GM19397 (cell line): Measurements from ENCODE around the gene LKAAEAR1.

ENCODE experiments used
- ATAC-seq: cut with Tn5 transposase; IDR thresholded peaks from one replicate; pipeline ENCODE4 v1.9.1; 2021; ENCODE audit warnings: mild to moderate bottlenecking, moderate library complexity; ENCODE audit not compliant: unreplicated experiment

The LKAAEAR1 gene

DNA sequence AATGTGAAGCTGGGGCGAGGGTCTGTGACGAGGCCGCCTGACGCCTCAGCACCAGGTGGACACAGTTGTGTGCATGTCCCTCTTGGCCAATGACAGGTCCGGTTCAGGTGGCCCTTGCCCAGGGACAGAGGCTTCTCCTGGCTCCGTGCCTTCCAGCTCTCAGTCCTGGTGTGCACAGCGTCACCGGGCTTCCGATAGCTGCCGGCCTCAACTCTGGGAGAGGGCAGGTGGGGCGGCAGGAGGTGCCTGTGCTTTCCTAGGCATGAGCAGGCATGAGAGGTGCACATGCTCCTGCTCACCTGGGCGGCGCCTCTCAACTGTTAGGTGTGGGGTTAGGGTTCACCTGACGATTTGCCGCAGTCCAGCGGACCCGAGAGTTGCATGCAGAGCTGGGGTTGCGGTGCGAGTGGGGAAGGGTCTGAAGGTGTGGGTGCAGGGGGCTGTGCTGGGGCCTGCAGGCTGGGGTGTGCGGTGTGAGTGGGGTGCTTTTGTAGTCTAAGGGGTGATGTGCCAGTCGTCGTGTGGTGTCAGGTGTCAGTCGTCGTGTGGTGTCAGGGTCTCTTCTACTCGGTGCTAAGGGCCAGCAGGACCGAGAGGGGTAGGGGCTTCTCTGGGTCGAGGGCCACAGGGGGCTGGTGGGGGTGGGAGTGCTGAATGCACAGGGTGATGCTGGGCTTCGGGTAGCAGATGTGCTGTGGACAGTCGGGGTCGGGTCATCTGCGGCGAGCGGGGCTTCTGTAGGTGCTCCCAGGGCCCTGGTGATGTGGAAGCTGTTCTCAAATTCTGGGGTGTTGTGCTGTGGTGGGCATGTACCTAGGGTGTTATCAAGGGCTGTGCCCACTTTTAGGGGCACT, 31.0 kb downstream of the LKAAEAR1 start:
- no peak for ATAC-seq

DNA sequence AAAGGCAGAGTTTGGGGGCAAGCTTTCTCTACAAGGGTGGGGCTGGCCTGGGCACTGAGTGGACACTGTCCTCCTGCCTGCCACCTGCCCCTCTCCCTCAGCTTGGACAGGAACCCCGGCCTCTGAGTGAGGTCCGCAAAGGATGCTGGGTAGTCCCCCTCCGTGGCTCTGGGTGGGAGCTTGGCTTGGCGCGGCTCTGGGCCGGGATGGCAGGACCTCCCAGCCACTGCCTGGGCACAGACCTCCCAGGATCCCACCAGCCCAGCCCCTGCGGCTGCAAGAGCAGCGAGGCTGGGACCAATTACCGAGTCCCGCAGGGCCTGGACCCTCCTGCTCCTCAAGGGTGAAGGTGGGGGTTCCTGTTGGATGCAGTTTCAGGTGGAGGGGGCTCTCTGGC, 31.9 kb downstream of the LKAAEAR1 start:
- ATAC-seq, result no peak

DNA sequence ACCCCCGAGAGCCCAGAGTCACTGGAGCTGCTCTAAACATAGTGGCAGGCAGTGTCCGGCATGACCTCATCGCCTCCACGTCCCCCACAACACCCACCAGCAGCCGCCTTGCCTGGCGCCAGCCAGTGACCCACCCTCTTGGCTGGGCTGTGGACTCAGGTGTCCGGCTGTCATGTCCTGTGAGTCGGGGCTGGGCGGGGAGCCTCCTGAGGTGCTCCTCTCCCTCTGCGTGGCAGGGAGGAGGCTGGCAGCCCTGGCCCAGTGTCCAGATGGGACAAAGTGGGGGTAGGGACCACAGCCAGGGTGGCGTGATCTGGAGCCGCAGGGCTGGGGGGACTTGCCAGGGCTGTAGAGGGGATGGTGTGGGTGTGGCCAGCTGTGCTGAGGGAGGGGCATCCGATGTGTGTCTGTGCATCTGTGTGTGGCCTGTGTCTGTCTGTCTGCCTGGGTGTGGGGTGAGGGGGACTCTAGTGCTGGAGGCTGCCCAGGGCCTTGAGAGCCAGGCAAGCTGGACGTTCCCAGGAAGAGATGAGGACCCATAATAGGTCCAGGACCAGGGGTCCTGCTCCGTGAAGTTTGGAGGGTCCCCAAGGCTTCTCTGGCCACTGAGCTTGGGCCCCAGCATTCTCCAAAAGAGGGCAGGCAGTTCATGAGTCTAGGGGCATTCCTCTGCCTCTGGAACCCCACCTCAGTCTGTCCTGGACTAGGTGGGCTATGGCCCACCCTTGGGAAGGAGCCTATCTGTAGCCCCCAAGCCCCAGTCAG, 32.5 kb downstream of the LKAAEAR1 start:
- ATAC-seq, result no peak

DNA sequence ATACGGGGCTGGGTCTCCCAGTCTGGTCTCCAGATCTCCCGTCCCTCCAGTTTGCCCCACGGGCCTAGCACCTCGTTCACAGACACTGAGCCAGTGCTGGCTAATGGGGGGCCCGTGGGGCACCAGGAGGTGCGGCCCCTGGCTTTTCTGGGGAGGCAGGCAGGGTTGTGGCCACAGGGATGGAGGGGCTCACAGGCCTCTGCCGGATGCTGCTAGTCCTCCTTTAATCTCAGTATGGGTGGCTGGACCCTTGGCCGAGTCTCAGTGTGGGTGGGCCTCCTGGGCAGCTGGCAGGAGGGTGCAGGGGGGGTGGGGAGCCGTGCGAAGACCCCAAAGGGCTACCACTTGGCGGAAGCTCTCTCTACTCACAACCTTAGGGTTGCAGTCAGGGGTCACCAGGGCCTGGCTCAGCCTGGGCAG, 33.2 kb downstream of the LKAAEAR1 start:
- ATAC-seq, result no peak

DNA sequence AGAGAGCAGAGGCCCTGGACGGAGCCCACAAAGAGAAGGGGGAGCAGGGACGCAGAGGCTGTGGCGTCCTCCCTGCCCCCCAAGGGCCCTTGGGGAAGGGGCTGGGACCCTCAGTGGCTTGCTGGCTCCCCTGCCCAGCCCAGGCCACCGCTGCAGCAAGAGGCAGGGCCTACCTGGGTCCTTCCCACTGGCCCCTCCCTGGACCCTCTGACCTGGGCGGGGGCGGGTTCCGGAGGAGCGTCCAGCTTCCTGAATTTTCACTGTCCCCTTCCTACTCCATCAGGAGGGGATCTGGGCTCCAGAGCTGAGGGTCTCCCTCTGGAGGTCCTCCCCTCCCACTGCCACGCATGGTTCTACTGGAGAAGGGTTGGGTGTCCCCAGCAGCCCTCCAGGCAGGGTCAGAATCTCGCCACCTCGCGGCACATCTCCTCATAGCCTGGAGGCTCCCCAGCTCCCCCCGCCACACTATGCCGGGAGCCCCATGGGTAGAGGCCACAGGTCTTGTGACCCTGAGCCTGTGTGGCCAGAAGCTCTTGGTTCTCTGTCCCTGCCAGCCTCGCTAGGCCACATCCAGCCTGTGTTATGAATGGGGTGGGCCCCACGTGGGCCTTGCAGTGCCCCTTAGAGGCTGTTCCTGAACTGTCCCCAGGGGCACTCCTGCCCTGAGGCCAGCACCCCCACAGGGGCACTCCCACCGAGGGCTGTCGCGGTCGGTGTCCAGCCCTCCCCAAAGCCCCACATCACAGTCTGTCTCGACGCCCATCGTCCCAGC, 33.8 kb downstream of the LKAAEAR1 start:
- no peak for ATAC-seq

DNA sequence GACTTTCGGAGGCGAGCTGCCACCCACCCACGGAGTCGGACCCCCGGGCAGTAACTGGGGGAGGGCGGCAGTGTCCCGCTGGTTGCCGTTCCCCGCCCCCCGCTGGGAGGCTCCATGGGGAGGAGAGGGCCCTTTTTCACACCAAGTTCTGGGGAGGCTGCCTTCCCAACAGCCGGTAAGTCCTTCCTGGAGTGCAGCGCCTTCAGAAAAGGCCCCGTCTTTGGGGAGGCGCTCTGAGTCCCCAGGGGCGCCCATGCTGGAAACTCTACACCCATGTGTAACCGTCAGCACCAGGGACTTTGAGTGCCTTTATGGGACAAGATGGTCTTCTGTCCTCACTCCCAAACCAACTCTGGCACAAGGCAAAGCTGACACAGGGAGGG, 34.3 kb downstream of the LKAAEAR1 start:
- ATAC-seq, result no peak

DNA sequence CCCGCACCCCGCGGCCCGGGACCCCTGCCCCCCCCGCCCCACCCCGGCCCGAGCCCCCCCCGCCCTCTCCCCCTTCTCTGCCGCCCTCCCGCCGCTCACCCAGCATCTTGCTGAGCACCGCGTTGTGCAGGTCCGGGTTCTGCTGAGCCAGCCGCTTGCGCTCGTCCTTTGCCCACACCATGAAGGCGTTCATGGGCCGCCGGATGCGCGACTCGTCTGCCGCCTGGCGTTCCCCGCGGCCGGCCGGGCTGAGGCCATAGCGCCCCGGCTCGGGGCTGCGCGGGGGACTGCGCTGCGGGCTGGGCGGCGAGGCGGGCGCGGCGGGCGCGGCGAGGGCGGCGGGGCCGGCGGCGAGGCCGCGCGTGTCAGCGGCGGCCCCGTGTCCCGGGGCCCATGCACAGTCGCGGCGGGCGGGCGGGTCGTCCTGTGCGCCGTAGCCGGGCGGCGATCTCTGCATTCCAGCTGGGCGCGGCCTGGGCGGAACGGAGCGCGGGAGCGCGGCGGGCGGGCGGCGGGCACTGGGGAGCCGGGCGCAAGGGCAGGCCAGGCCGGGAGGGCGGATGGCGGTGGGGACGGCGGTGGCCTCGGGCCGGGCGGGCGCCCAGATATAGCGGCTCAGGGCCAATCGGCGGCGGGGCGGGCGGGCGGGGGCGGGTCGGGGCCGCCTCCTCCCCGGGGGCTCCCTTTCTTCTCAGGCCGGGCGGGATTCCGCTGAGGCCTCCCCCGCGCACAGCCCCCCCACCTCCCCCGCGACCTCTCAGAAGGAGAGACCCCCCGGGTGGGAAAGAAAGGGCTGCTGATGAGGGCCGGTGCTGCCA, 34.9 kb downstream of the LKAAEAR1 start, which contains the start of gene SOX18:
SOX18 (minus strand) TSS at position 580 of the 818 bp plus-strand sequence; CDS start at position 457, 123 bp downstream.
- ATAC-seq, result no peak

DNA sequence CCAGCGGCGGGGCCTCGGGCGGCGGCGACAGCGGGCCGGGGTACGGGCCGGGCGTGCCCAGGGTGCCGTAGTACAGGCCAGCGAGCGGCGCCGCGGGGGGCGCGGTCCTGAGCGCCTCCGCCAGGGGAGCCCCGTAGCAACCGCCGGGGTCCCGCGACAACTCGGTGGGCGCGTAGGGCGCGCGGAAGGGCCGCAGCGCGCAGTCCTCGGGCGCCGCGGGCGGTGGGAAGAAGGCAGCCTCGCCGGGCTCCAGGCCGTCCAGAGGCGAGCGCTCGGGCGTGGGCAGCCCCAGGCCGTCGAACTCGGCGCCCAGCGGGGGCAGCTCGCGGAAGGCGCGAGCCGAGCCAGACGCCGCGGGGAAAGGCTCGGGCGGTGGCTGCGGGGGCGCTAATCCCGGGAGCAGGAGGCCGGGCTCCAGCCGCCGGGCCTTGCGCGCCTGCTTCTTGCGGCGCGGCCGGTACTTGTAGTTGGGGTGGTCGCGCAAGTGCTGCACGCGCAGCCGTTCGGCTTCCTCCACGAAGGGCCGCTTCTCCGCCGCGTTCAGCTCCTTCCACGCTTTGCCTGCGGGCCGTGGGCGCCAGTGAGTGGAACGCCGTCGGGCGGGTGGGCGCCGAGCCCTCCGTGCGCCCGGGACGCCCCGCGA, 35.7 kb downstream of the LKAAEAR1 start:
- ATAC-seq, result no peak

DNA sequence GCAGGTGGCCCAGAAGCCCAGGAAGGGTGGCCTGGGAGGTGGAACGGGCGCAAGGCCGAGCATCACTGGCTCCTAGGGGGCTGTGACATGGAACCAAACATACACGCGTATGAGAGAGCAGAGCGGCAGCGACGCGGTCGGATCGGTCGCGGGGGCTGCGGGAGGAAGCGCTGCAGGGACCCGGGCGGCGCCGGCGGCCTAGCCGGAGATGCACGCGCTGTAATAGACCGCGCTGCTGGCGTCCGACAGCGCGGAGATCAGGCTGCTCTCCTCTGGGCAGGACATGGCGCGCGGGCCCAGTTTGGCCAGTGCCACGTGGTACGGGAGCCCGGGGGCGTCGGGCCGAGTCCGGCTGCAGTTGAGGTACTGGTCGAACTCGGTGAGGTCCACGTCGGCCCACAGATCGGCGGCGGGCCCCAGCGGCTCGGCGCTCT, 36.2 kb downstream of the LKAAEAR1 start:
- no peak for ATAC-seq

DNA sequence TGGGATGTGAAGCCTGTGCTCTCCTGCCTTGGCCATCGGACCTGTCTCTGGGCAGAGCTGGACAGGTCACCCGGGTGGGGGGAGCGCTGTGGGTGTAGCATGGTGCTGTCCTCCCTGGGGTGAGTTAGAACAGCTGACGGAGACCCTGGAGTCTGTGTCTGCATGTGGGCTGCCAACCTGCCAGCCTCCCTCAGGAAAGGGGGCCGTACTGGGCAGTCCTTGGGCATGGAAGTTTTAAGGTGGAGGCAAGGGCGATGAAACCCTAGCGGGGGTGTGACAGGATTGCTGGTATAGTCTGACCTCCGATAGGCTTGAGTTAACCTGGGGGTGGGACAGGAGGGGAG, 37.2 kb downstream of the LKAAEAR1 start:
- no peak for ATAC-seq

DNA sequence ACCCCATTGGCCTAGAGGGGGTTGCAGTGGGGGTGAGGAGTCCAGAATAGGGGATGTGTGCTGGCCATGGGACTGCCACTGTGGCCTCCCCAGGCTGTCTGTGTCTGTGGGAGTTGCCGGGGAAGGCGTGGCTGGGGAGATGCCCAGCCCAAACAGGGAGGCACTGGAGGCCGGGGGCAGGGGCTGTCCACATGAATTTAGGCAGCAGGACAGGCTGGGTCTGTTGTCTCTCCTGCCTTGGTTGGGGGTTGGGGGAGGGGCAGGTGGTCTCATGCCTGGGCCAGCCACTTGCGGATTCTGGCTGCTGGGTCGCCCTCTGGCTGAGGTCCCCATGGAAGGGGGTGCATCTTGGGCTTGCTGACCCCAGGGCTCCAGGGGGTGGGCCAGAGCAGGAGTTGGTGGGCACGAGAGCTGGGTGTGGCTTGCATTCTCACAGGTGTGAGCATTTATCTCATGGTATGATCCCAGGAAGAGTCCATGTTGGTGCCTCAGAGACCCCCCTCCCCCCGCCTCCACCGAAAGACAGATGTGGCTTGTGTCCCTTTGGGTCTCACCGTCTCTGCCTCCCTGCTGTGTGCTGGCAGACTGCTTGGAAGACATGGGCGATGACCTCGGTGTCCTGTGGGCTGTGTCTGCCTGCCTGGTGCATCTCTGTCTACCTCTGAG, 38.7 kb downstream of the LKAAEAR1 start:
- no peak for ATAC-seq

DNA sequence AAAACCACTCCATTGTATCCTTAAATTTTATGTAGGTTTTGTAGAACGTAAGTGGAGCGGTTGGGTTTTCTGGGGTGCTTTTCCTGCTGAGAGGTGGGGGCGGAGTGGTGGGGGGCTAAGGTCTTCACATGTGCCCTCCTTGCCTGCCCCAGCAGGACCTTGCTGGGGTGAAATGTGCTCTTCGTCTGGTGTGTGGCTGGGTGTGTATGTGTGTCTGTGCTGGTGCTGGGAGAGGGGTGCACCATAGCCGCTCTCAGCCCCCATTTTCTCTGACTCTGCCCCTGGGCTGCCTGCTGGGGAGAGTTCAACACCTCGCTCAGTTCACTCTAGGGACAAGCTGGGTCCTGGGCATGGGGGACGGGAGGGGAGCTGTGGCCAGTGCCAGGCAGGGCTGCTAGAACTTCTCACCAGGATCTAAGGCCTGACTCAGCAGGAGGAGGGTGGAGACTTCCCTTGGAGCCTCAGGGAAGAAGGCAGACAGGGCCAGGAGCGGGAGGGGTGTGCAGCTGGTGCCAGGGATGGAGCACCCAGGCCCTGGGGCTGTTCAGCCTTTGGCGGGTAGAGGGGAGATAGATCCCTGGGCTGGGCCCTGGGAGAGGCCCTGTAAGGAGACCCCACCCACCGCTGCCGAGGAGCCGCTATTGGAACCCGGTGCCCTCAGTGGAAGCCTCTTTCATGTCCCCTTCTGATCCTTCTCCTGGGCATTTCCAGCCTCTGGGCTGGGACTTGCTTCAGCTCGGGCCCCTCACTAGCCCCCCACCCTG, 39.5 kb downstream of the LKAAEAR1 start:
- no peak for ATAC-seq

DNA sequence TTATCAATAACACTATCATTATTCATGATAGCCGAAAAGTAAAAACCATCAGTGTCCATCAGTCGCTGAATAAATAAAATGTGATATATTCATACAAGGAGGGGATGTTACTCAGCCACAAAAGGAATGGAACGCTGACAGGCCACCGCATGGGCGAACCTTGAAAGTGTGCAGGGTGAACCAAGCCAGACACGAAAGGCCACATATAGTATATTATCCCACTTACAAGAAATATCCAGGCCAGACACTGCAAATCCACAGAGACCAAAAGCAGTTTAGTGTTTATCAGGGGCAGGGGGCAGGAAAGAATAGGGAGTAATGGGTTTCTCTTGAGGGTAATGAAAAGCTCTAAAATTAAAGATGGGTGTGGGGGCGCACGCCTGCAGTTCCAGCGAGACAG, 40.4 kb downstream of the LKAAEAR1 start:
- ATAC-seq, result no peak

DNA sequence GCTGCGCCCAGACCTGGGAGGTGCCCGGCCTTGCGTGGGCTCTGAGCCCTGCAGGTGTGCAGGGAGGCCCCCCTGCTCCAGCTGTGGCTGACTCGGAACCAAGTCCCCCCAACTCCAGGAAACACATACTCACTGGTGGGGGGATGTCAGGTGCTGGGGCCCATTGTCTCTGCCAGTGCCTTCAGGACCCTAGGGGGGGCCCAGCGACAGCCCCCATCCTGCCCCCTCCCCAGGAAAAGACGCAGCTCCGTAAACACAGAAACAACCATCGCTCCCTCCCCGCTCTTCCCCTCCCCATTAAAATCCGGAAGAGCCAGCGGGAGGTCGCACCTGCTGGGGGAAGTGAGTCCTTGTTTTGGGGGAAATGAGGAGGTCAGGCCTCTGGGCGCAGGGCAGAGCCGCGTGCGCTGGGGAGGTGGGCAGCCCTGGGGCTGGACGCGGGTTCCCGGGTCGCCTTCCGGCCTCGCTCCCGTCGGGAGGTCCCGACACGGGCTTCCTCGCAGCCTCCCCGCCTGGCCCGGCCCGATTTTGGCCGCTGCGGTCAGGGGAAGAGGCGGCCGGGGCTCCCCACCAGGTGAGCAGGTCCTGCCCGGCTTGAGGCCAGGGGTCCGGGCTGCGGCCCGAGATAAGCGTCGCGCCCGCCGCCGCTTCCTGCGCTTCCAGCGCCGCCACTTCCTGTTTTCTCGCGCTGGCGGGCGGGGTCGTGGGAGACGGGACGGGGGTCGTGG, 42.0 kb downstream of the LKAAEAR1 start:
- ATAC-seq, result no peak

DNA sequence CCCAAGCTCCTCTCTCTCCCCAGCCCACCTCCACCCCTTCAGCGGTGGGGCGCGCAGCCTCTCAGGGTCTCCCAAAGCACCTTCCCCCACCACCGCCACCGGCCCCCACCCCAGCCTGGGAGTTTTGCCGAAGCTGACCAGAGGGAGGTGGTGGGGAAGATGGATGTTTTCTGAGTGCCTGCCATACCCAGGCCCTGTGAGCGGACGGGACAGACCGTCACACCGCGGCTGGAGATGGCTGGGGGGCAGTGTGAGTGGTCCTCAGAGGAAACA, 42.5 kb downstream of the LKAAEAR1 start:
- no peak for ATAC-seq

DNA sequence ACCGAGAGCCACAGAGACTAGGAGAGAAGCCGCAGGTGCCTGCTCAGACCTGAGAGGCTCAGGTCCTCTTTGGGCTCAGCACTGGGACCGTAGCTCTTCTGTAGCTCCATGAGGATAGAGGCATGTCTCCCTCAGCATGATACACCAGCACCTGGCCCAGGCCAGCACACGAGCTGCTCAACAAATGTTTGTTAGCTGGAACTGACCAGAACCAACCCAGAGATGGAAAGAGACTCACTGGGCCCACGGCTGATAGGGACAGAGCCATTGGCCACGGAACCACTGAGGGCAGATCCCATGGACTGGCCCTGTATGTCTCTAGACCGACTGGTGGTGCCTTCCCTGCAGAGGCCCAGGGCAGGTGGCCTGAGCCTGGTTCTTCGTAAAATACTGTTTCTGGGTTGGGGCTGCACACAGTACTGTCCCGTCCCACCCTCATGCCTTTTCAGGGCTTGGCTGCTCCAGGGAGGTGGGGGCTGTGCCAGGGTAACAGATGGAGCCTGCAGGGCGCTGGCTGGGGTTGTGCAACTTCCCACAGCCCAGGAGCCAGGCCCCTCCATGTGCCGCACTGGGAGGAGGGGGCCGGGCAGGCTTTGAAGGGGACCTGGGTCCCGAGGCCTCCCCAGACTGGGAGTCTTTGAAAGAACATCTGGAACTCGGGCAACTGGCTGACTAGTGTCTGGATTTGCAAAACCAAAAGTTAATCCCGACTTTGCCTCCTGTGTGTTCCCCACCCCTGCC, 43.0 kb downstream of the LKAAEAR1 start:
- ATAC-seq, result no peak

DNA sequence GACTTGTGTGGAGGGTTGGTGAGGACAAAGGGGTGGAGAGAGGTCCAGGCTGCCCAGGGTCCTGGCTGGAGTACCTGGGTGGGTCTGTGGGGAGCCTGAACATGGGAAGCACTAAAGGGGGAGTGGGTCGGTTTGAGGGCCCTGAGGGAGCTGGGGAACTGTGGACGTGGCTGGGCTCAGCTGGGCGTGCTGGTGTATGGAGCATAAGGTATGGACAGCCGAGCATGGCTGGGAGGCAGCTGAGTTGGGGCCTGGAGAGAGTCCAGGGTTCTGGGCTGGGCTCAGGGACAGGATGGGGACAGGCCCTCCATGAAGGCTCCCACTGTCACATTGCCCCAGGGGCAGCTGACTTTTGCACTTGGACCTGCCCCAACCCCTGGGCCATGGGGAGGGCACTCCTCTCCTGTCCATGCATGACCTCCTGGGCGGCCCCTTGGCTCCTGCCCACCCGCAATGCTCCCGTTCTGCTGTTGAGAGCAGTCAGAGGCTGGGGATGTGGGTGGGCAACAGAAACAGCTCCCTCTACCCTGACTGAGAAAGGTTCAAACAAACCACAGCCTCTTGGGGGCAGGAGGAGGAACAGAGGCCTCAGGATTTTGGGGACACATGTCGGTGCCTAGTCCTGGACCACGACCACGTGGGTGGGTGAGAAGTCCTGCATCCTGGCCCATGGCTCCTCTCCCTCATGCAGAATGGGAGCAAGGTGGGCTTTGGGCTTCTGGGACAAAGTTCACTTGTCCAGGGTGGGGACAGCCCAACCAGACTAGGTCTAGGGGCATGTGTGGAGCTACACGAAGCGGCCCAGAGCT, 43.8 kb downstream of the LKAAEAR1 start:
- no peak for ATAC-seq
